Activated T-helper 2 cell treated with anti-CD3 and anti-CD28 coated beads, Interferon-gamma antibody, Interleukin-2, Interleukin-4, amounts not matched to agents 10 μg/mL and 5 μg/mL and 100 μg/mL, durations not matched to agents 14 hours and 24 hours and 36 hours (primary cell): Measurements from ENCODE around the gene RNU6-1. TPM values are rescaled to one million over a fixed set of nuclear protein-coding genes. Genes with fewer than 3 reads are reported as not detected.

Source experiments
- DNase-seq: peaks from one replicate; pipeline ENCODE4 v3.0.0; 2021; ENCODE audit warnings: low spot score
- H3K27ac Mint-ChIP-seq: one replicate; pipeline ENCODE4 v1.8.0; 2021; ENCODE audit warnings: mixed read lengths
- H3K27me3 Mint-ChIP-seq: one replicate; pipeline ENCODE4 v1.8.0; 2021; ENCODE audit warnings: low read depth, mixed read lengths
- H3K36me3 Mint-ChIP-seq: one replicate; pipeline ENCODE4 v1.8.0; 2021; ENCODE audit warnings: low read depth, mixed read lengths
- H3K4me1 Mint-ChIP-seq: one replicate; pipeline ENCODE4 v1.8.0; 2021; ENCODE audit warnings: low read depth, mixed read lengths
- H3K4me3 Mint-ChIP-seq: one replicate; pipeline ENCODE4 v1.8.0; 2021; ENCODE audit warnings: low read depth, mild to moderate bottlenecking, moderate library complexity, mixed read lengths
- H3K9me3 Mint-ChIP-seq: one replicate; pipeline ENCODE4 v1.8.0; 2021; ENCODE audit warnings: mixed read lengths
- intact Hi-C: fragments of 100-400 bp; cut with micrococcal nuclease; formaldehyde crosslinking; loops from one replicate; pipeline ENCODE4 v1.15.1; 2023
- total RNA-seq: library from RNA; stranded (reverse); gene quantifications from 2 replicates; pipeline ENCODE4 v1.2.3, GENCODE V29; 2022

Gene RNU6-1
- total RNA-seq, 1 donor from 2014 or later: not detected

- Mint-ChIP-seq H3K27me3 (peaks cover 81% of the 10 kb centered on the region), H3K27ac (peak overlapping the region; percentile 55), H3K36me3 (peaks cover 3% of the 10 kb centered on the region), H3K9me3 (no peaks in the 10 kb centered on the region), H3K4me3 (no peak overlapping the region), H3K4me1 (peaks cover 11% of the 10 kb centered on the region)
- DNase-seq: no peak
- intact Hi-C loops: no loop called here
Observed at GRCh38 chr15:67820992-67821783, 18.7 kb downstream of the RNU6-1 start.

- DNase-seq: no peak
- peaks cover 73% of the 10 kb centered on the region for H3K27me3 Mint-ChIP-seq
- H3K27ac Mint-ChIP-seq: no peak overlapping the region
- intact Hi-C loops: no loop called here
- H3K4me1 Mint-ChIP-seq: peaks cover 8% of the 10 kb centered on the region
- no peaks in the 10 kb centered on the region for H3K9me3 Mint-ChIP-seq
- H3K36me3 Mint-ChIP-seq: no peaks in the 10 kb centered on the region
- no peak overlapping the region for H3K4me3 Mint-ChIP-seq
Observed at GRCh38 chr15:67820122-67820991, 19.5 kb downstream of the RNU6-1 start.

GRCh38 chr15:67819636-67820035 is 20.2 kb downstream of the RNU6-1 start:
- intact Hi-C loops: loop anchor here (5.0 kb wide), 1 partner anchor 362 kb away; no protein-coding TSS in a partner anchor
- H3K4me1 Mint-ChIP-seq: peaks cover 8% of the 10 kb centered on the region

GRCh38 chr15:67818464-67818863 is 21.4 kb downstream of the RNU6-1 start:
- DNase-seq: no peak

More at GRCh38 chr15:67819636-67820035, 20.2 kb downstream of the RNU6-1 start:
- DNase-seq: no peak
- Mint-ChIP-seq H3K27ac (no peak overlapping the region), H3K4me3 (no peak overlapping the region), H3K36me3 (no peaks in the 10 kb centered on the region), H3K9me3 (no peaks in the 10 kb centered on the region), H3K27me3 (peaks cover 68% of the 10 kb centered on the region)

GRCh38 chr15:67816668-67817067 is 23.2 kb downstream of the RNU6-1 start:
- no peak for DNase-seq
- Mint-ChIP-seq H3K27me3 (peaks cover 47% of the 10 kb centered on the region), H3K9me3 (no peaks in the 10 kb centered on the region), H3K4me3 (no peak overlapping the region), H3K36me3 (no peaks in the 10 kb centered on the region), H3K27ac (no peak overlapping the region), H3K4me1 (peaks cover 2% of the 10 kb centered on the region)
- intact Hi-C loops: loop anchor here (5.0 kb wide), 1 partner anchor 359 kb away; no protein-coding TSS in a partner anchor

More at GRCh38 chr15:67818464-67818863, 21.4 kb downstream of the RNU6-1 start:
- H3K27me3 Mint-ChIP-seq: peaks cover 58% of the 10 kb centered on the region
- no peaks in the 10 kb centered on the region for H3K36me3 Mint-ChIP-seq
- H3K4me3 Mint-ChIP-seq: no peak overlapping the region
- peaks cover 2% of the 10 kb centered on the region for H3K4me1 Mint-ChIP-seq
- intact Hi-C loops: loop anchor here (5.0 kb wide), 1 partner anchor 361 kb away; no protein-coding TSS in a partner anchor
- H3K9me3 Mint-ChIP-seq: no peaks in the 10 kb centered on the region
- no peak overlapping the region for H3K27ac Mint-ChIP-seq

GRCh38 chr15:67815036-67815592 is 24.7 kb downstream of the RNU6-1 start:
- no peaks in the 10 kb centered on the region for H3K9me3 Mint-ChIP-seq
- DNase-seq: no peak
- no peak overlapping the region for H3K27ac Mint-ChIP-seq
- H3K4me3 Mint-ChIP-seq: no peak overlapping the region
- H3K27me3 Mint-ChIP-seq: peaks cover 33% of the 10 kb centered on the region
- no peaks in the 10 kb centered on the region for H3K4me1 Mint-ChIP-seq
- H3K36me3 Mint-ChIP-seq: no peaks in the 10 kb centered on the region
- intact Hi-C loops: loop anchor here (5.0 kb wide), 1 partner anchor 358 kb away; no protein-coding TSS in a partner anchor

- no peak overlapping the region for H3K27ac Mint-ChIP-seq
- DNase-seq: no peak
- peaks cover 19% of the 10 kb centered on the region for H3K27me3 Mint-ChIP-seq
- no peaks in the 10 kb centered on the region for H3K9me3 Mint-ChIP-seq
- H3K4me3 Mint-ChIP-seq: no peak overlapping the region
- no peaks in the 10 kb centered on the region for H3K36me3 Mint-ChIP-seq
- intact Hi-C loops: no loop called here
- H3K4me1 Mint-ChIP-seq: no peaks in the 10 kb centered on the region
Observed at GRCh38 chr15:67813104-67813634, 26.7 kb downstream of the RNU6-1 start.

- H3K4me1 Mint-ChIP-seq: no peaks in the 10 kb centered on the region
- H3K27me3 Mint-ChIP-seq: peaks cover 11% of the 10 kb centered on the region
- no peak overlapping the region for H3K27ac Mint-ChIP-seq
- intact Hi-C loops: no loop called here
- H3K36me3 Mint-ChIP-seq: no peaks in the 10 kb centered on the region
- no peaks in the 10 kb centered on the region for H3K9me3 Mint-ChIP-seq
- no peak overlapping the region for H3K4me3 Mint-ChIP-seq
- DNase-seq: no peak
Observed at GRCh38 chr15:67812241-67812644, 27.6 kb downstream of the RNU6-1 start.

- Mint-ChIP-seq H3K27me3 (peaks cover 2% of the 10 kb centered on the region), H3K27ac (no peak overlapping the region), H3K36me3 (no peaks in the 10 kb centered on the region), H3K9me3 (no peaks in the 10 kb centered on the region), H3K4me1 (no peaks in the 10 kb centered on the region), H3K4me3 (no peak overlapping the region)
- intact Hi-C loops: no loop called here
- DNase-seq: no peak
Observed at GRCh38 chr15:67809866-67810265, 30.0 kb downstream of the RNU6-1 start.

- no peaks in the 10 kb centered on the region for H3K4me1 Mint-ChIP-seq
- no peaks in the 10 kb centered on the region for H3K36me3 Mint-ChIP-seq
- intact Hi-C loops: no loop called here
- H3K27me3 Mint-ChIP-seq: peaks cover 2% of the 10 kb centered on the region
- H3K9me3 Mint-ChIP-seq: no peaks in the 10 kb centered on the region
- H3K4me3 Mint-ChIP-seq: no peak overlapping the region
- no peak for DNase-seq
- H3K27ac Mint-ChIP-seq: no peak overlapping the region
Observed at GRCh38 chr15:67809441-67809840, 30.4 kb downstream of the RNU6-1 start.

GRCh38 chr15:67808821-67809220 is 31.0 kb downstream of the RNU6-1 start:
- H3K36me3 Mint-ChIP-seq: no peaks in the 10 kb centered on the region
- peaks cover 2% of the 10 kb centered on the region for H3K27me3 Mint-ChIP-seq
- no peak for DNase-seq
- no peak overlapping the region for H3K27ac Mint-ChIP-seq
- H3K4me1 Mint-ChIP-seq: no peaks in the 10 kb centered on the region
- H3K9me3 Mint-ChIP-seq: no peaks in the 10 kb centered on the region
- intact Hi-C loops: no loop called here
- no peak overlapping the region for H3K4me3 Mint-ChIP-seq

GRCh38 chr15:67807836-67808235 is 32.0 kb downstream of the RNU6-1 start:
- no peak overlapping the region for H3K4me3 Mint-ChIP-seq
- no peaks in the 10 kb centered on the region for H3K36me3 Mint-ChIP-seq
- DNase-seq: no peak
- no peaks in the 10 kb centered on the region for H3K4me1 Mint-ChIP-seq
- peaks cover 2% of the 10 kb centered on the region for H3K27me3 Mint-ChIP-seq
- H3K27ac Mint-ChIP-seq: no peak overlapping the region
- intact Hi-C loops: no loop called here
- no peaks in the 10 kb centered on the region for H3K9me3 Mint-ChIP-seq
